WTC11 (cell line): ENCODE measurements around the gene NSDHL.

Experiments used
- TEAD4 ChIP-seq: sonication (generic); formaldehyde crosslinking; IDR thresholded peaks from 2 replicates; pipeline ENCODE4 v1.8.0; 2022; ENCODE audit warnings: mild to moderate bottlenecking, missing genetic modification reagents
- TF ChIP-seq, protein P1 (sequence below): sonication (generic); formaldehyde crosslinking; IDR thresholded peaks from 2 replicates; pipeline ENCODE4 v1.8.0; 2022; ENCODE audit warnings: mild to moderate bottlenecking, missing genetic modification reagents

DNA sequence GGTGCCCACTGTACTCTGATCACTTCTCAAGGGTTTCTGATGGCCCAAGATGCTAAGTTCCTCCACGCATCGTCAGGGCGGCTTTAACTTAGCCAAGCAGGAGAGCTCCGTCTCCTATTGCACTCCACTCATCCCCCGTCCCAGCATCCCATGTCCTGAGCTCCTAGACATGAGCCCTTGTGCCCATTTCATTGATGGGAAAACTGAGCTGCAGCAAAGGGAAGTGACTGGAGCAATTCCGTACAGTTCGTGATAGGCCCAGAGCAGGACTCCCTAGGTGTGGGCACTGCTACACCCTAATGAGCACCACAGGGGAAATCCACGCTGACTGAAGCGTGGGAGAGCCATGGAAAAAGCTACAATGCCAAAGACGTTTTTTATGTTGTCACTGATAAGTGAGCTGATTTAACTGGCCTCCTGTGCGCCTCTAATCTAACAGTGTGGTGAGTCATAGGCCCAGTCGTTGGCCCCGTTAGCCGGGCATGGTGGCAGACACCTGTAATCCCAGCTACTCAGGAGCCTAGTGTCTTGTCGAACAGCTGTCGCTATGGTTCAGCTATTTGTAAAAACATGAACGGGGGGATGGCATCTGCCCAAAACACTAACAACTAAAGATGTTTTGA lies 14.9 kb downstream of the NSDHL start:
- no peak for TF ChIP-seq TEAD4 (CRISPR knock-in tag)
- TF ChIP-seq, protein P1, sequence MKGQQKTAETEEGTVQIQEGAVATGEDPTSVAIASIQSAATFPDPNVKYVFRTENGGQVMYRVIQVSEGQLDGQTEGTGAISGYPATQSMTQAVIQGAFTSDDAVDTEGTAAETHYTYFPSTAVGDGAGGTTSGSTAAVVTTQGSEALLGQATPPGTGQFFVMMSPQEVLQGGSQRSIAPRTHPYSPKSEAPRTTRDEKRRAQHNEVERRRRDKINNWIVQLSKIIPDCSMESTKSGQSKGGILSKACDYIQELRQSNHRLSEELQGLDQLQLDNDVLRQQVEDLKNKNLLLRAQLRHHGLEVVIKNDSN (CRISPR knock-in tag) = no peak
